Erythroblast (primary cell): ENCODE data around the gene PCDHGA2.
A peak's percentile ranks its signal among the peaks of the same experiment; 100 is the strongest.
"Not testable (repeated sequence)": the region's sequence is repeated elsewhere in the genome, so short reads cannot be mapped to it uniquely, and the experiment has no call there.

Experiments used
- DNase-seq, 2 experiments: peaks; one replicate each; lab custom pipeline; 2025; lab: John Stamatoyannopoulos, UW
- GATA1 ChIP-seq: IDR thresholded peaks from 2 replicates; pipeline ENCODE4 v1.6.1; 2011; ENCODE audit warnings: low read depth, mild to moderate bottlenecking, control low read depth, low read length, moderate library complexity
- POLR2A ChIP-seq: IDR thresholded peaks from 2 replicates; pipeline ENCODE4 v1.6.1; 2011; ENCODE audit warnings: mild to moderate bottlenecking, low read length

The PCDHGA2 gene

DNA sequence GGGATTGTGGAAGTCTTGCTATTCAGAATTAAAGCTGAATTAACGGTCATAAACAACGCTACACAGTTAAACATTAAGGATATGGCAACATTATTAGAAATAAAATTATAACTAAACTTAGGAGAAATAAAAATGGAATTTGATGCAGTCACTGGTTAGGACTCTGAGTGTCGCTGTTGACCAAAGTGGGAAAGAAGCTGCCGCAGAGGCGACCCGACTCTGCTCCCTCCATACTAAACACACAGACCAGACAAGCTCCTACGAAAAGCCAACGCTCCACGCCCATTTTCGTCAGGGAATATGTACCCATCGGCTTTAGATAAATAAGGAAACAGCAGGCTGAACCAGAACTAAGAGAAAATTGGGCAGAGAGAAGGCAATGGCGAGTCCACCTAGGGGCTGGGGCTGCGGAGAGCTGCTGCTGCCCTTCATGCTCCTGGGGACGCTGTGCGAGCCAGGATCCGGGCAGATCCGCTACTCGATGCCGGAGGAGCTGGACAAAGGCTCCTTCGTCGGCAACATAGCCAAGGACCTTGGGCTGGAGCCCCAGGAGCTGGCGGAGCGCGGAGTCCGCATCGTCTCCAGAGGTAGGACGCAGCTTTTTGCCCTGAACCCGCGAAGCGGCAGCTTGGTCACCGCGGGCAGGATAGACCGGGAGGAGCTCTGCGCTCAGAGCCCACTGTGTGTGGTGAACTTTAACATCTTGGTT is 25.5 kb downstream of the PCDHGA2 start, which contains the start of gene PCDHGA5:
Gene PCDHGA5, plus strand, starts transcription at position 211 of the 709 bp plus-strand sequence. Its CDS starts 169 bp downstream, at position 380.
- TF ChIP-seq GATA1 (no peak), POLR2A (no peak)
- no peak for DNase-seq

DNA sequence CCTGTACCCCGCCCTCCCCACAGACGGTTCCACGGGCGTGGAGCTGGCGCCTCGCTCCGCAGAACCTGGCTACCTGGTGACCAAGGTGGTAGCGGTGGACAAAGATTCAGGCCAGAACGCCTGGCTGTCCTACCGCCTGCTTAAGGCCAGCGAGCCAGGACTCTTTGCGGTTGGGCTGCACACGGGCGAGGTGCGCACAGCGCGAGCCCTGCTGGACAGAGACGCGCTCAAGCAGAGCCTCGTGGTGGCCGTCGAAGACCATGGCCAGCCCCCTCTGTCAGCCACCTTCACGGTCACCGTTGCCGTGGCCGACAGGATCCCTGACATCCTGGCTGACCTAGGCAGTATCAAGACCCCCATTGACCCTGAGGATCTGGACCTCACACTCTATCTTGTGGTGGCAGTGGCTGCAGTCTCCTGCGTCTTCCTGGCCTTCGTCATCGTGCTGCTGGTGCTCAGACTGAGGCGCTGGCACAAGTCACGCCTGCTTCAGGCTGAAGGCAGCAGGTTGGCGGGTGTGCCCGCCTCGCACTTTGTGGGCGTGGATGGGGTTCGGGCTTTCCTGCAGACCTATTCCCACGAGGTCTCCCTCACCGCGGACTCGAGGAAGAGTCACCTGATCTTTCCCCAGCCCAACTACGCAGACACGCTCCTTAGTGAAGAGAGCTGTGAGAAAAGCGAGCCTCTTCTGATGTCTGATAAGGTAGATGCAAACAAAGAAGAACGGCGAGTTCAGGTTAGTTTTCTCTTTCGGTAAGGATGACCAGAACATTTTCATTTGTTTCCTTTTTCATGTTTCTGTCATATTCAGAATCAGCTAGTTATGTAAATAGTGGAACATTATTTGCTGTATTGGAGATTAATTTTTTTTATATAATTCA is 27.7 kb downstream of the PCDHGA2 start:
- TF ChIP-seq GATA1 (no peak), POLR2A (no peak)
- no peak for DNase-seq

DNA sequence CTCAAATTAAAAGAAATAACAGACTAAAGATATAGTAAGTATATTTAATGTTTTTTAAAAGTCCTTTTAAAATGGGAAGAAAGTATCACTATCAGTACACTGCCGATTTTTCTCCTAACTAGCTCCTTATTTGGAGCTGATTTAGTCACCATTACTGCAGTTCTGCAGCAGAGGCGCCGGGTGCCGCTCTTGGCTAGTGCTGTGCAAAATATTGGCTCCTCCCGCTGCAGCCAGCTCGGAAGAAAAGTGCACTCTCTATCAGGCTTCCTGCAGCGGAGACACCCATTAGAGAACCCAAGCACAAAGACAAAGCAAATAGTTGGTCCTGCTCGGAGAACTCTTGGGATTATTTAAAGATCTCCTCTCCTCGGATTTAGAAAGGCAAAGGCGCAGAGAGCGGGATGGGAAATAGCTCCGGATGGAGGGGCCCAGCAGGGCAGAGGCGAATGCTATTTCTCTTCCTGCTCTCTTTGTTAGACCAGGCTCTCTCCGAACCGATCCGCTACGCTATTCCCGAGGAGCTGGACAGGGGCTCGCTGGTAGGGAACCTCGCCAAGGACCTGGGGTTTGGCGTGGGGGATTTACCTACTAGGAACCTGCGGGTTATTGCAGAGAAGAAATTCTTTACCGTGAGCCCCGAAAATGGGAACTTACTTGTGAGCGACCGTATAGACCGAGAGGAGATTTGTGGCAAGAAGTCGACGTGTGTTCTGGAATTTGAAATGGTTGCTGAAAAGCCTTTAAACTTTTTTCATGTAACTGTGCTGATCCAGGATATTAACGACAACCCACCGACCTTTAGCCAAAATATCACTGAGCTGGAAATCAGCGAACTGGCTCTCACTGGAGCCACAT is 31.7 kb downstream of the PCDHGA2 start, which contains the start of gene PCDHGB3:
Gene PCDHGB3, plus strand, starts transcription at position 249 of the 855 bp plus-strand sequence. Its CDS starts 153 bp downstream, at position 402.
- DNase-seq: peak; percentile 4 to 8

DNA sequence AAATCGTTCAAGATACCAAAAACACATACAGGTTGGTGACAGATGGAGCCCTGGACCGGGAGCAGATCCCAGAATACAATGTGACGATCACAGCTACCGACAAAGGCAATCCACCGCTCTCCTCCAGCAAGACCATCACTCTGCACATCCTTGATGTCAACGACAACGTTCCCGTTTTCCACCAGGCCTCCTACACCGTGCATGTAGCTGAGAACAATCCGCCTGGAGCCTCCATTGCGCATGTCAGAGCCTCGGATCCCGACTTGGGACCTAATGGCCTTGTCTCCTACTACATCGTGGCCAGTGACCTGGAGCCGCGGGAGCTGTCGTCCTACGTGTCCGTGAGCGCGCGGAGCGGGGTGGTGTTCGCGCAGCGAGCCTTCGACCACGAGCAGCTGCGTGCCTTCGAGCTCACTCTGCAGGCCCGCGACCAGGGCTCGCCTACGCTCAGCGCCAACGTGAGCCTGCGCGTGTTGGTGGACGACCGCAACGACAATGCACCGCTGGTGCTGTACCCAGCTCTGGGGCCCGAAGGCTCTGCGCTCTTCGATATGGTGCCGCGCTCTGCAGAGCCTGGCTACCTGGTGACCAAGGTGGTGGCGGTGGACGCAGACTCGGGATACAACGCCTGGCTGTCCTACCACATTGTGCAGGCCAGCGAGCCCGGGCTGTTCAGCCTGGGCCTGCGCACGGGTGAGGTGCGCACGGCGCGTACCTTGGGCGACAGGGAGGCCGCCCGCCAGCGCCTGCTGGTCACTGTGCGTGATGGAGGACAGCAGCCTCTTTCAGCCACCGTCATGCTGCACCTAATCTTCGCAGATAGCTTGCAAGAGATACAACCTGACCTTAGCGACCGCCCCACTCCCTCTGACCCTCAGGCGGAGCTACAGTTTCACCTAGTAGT is 33.3 kb downstream of the PCDHGA2 start:
- TF ChIP-seq POLR2A: no peak
- no peak for TF ChIP-seq GATA1
- DNase-seq: no peak

More for the DNA sequence above, 31.7 kb downstream of the PCDHGA2 start, which contains the start of gene PCDHGB3:
- TF ChIP-seq GATA1: no peak
- no peak for TF ChIP-seq POLR2A

DNA sequence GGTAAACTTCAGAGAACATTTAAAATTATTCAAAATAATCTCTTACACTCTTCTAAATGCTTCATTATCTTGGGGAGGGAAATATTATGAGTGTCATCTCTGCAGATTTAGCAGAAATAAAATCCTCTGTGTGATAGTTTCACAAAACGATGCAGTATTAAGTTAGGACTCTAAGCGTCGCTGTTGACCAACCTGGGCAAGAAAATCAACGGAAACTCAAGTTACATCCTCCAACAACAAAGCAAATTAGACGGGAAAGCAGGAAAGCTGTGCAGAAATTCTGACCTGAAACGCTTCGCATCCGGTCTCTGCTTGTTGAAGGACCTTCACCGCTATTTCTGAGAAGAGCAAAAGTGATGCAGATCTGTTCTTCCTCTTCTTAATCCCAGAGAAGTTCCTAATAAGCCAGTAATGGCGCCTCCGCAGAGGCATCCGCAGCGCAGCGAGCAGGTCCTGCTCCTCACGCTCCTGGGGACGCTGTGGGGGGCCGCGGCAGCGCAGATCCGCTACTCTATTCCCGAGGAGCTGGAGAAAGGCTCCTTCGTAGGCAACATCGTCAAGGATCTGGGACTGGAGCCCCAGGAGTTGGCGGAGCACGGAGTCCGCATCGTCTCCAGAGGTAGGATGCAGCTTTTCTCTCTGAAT is 35.2 kb downstream of the PCDHGA2 start, which contains the start of gene PCDHGA6:
Gene PCDHGA6, plus strand, starts transcription at position 219 of the 645 bp plus-strand sequence. Its CDS starts 193 bp downstream, at position 412.
- DNase-seq: peak; percentile 3 to 10
- TF ChIP-seq POLR2A (no peak), GATA1 (no peak)

DNA sequence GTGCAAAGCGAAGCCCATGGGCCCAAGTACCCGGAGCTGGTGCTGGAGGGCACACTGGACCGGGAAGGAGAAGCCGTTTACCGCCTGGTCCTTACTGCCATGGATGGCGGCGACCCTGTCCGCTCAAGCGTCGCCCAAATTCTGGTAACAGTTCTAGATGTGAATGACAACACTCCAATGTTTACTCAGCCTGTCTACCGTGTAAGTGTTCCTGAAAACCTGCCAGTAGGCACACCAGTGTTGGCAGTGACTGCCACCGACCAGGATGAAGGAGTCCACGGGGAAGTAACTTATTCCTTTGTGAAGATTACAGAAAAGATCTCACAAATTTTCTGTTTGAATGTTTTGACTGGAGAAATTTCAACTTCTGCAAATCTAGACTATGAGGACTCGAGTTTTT is 36.1 kb downstream of the PCDHGA2 start:
- no peak for DNase-seq
- no peak for TF ChIP-seq POLR2A
- TF ChIP-seq GATA1: no peak

DNA sequence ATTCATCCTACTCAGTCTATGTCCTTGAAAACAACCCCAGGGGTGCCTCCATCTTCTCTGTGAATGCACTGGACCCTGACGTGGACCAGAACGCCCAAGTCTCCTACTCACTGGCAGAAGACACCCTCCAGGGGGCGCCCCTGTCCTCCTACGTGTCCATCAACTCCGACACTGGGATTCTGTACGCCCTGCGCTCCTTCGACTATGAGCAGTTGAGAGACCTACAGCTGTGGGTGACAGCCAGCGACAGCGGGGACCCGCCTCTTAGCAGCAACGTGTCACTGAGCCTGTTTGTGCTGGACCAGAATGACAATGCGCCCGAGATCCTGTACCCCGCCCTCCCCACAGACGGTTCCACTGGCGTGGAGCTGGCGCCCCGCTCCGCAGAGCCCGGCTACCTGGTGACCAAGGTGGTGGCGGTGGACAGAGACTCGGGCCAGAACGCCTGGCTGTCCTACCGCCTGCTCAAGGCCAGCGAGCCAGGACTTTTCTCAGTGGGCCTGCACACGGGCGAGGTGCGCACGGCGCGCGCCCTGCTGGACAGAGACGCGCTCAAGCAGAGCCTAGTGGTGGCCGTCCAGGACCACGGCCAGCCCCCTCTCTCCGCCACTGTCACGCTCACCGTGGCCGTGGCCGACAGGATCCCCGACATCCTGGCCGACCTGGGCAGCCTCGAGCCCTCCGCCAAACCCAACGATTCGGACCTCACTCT is 37.0 kb downstream of the PCDHGA2 start:
- DNase-seq: not testable (repeated sequence)

DNA sequence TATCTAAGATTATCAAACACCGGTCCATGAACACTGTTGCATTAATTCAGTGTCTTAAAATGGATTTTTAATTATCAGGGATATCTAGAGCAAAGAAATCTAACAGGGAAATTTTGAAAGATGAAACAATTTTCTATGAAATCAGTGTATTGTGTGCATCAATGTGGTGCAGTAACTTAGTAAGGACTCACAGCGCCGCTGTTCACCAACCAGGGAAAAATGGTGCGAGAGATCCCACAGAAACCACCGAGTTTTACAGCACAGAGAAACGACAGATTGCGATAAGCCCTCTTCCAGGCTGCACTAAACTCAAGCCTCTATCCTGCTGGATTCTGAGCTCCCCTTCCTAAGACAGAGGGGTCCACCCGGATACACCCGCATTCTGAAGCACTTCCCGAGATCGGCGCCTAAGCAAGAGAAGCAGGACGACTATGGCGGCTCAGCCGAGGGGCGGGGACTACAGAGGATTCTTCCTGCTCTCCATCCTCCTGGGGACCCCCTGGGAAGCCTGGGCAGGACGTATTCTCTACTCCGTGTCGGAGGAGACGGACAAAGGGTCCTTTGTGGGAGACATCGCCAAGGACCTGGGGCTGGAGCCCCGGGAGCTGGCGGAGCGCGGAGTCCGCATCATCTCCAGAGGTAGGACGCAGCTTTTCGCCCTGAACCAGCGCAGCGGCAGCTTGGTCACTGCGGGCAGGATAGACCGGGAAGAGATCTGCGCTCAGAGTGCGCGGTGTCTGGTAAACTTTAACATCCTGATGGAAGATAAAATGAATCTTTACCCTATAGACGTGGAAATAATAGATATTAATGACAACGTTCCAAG is 44.1 kb downstream of the PCDHGA2 start, which contains the start of gene PCDHGA7:
Gene PCDHGA7, plus strand, starts transcription at position 274 of the 826 bp plus-strand sequence. Its CDS starts 158 bp downstream, at position 432.
- DNase-seq: no peak

DNA sequence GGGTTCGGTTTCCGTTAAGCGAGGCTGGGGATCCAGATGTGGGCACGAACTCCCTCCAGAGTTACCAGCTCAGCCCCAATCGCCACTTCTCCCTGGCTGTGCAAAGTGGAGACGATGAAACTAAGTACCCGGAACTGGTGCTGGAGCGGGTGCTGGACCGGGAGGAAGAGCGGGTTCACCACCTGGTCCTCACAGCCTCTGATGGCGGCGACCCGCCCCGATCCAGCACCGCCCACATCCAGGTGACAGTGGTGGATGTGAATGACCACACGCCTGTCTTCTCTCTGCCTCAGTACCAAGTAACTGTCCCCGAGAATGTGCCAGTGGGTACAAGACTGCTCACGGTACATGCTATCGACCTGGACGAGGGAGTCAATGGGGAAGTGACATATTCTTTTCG is 44.8 kb downstream of the PCDHGA2 start:
- DNase-seq: no peak
- TF ChIP-seq GATA1: no peak
- TF ChIP-seq POLR2A: no peak

More for the DNA sequence above, 44.1 kb downstream of the PCDHGA2 start, which contains the start of gene PCDHGA7:
- TF ChIP-seq GATA1 (no peak), POLR2A (no peak)

DNA sequence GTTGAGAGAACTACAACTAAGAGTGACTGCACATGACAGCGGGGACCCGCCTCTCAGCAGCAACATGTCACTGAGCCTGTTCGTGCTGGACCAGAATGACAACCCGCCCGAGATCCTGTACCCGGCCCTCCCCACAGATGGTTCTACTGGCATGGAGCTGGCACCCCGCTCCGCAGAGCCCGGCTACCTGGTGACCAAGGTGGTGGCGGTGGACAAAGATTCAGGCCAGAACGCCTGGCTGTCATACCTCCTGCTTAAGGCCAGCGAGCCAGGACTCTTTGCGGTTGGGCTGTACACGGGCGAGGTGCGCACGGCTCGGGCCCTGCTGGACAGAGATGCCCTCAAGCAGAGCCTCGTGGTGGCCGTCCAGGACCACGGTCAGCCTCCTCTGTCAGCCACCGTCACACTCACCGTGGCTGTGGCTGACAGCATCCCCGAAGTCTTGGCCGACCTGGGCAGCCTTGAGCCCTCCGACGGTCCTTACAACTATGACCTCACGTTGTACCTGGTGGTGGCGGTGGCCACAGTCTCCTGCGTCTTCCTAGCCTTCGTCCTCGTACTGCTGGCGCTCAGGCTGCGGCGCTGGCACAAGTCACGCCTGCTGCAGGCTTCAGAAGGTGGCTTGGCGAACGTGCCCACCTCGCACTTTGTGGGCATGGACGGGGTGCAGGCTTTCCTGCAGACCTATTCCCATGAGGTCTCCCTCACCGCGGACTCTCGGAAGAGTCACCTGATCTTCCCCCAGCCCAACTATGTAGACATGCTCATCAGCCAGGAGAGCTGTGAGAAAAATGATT is 46.1 kb downstream of the PCDHGA2 start:
- TF ChIP-seq POLR2A (no peak), GATA1 (no peak)
- DNase-seq: no peak

DNA sequence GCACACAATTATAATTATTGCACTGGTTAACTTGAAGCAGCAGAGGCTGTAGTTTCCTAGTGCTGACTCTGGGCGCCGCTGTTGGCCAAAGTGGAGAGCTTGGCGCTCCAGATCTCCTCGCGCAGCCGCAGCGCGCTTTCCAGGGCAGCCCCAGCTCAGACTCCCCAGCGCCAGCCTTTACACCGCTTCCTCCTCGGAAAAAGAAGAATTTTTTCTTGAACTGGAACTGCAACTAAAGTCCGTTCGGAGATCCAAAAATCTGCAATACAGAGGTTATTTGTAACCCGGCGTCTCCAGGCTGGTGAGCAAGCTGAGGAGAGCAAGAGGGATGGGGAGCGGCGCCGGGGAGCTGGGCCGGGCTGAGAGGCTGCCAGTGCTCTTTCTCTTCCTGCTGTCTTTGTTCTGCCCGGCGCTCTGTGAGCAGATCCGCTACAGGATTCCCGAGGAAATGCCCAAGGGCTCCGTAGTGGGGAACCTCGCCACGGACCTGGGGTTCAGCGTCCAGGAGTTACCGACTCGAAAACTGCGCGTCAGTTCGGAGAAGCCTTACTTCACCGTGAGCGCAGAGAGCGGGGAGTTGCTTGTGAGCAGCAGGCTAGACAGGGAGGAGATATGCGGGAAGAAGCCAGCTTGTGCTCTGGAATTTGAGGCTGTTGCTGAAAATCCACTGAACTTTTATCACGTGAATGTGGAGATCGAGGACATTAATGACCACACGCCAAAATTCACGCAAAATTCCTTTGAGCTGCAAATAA is 49.2 kb downstream of the PCDHGA2 start, which contains the start of gene PCDHGB4:
Gene PCDHGB4, plus strand, starts transcription at position 142 of the 755 bp plus-strand sequence. Its CDS starts 187 bp downstream, at position 329.
- DNase-seq: peak in 1 of 2 experiments; percentile 12
